Esophagus squamous epithelium (tissue), 4 donors: ENCODE data around the gene OR10A3.

Experiments used
- POLR2A ChIP-seq, 4 donors: fragments of 450-650 bp; IDR thresholded peaks; one replicate each; pipeline ENCODE4 v1.6.1; 2017; ENCODE audit warnings: antibody characterized with exemption in 4 of 4, mild to moderate bottlenecking in 4 of 4, moderate library complexity in 3 of 4
- TF ChIP-seq, protein P1 (sequence below), 6 experiments: fragments of 450-650 bp in 4 of 6; fragments of 200-600 bp in 2 of 6; sonication (generic) in 2 of 6; IDR thresholded peaks; one replicate each; pipeline ENCODE4 v1.5.1; 2016 to 2019; ENCODE audit warnings: antibody characterized with exemption in 6 of 6, mild to moderate bottlenecking in 4 of 6, moderate library complexity in 4 of 6

DNA sequence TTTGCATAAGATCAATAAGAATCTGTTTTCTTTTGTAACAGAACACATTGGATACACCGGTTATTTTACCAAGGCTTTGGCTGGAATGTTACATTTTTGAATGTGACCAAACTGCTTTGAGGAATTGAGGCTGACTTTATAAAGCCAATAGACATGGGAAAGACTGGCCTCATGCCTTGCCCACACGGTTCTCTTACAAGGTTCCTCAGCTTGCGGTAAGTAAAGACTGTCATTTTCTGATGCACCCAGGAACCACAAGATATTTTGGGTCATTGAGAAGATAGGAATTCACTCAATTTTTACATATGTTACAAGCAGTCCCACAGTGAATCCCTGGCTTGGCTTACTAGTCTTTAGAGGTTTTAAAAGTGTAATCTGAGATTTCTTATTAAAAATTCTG is 34.4 kb downstream of the OR10A3 start:
- TF ChIP-seq, protein P1, sequence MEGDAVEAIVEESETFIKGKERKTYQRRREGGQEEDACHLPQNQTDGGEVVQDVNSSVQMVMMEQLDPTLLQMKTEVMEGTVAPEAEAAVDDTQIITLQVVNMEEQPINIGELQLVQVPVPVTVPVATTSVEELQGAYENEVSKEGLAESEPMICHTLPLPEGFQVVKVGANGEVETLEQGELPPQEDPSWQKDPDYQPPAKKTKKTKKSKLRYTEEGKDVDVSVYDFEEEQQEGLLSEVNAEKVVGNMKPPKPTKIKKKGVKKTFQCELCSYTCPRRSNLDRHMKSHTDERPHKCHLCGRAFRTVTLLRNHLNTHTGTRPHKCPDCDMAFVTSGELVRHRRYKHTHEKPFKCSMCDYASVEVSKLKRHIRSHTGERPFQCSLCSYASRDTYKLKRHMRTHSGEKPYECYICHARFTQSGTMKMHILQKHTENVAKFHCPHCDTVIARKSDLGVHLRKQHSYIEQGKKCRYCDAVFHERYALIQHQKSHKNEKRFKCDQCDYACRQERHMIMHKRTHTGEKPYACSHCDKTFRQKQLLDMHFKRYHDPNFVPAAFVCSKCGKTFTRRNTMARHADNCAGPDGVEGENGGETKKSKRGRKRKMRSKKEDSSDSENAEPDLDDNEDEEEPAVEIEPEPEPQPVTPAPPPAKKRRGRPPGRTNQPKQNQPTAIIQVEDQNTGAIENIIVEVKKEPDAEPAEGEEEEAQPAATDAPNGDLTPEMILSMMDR (IDR thresholded peaks at IDR 0.05): no peak
- TF ChIP-seq POLR2A (IDR thresholded peaks at IDR 0.05): no peak
